Muscle of leg (tissue), 11 donors: ENCODE measurements around the gene ARHGEF3. TPM values are rescaled to one million over a fixed set of nuclear protein-coding genes. Genes with fewer than 3 reads are reported as not detected.

Experiments
- DNase-seq: peaks from one replicate; pipeline ENCODE4 v3.0.0; 2013
- H3K27ac ChIP-seq: one replicate; pipeline ENCODE4 v1.5.1; 2013; ENCODE audit warnings: mild to moderate bottlenecking, low read length, control low read depth
- H3K27me3 ChIP-seq: one replicate; pipeline ENCODE4 v1.6.1; 2013; ENCODE audit warnings: low read length; ENCODE audit not compliant: control insufficient read depth, insufficient read depth
- H3K36me3 ChIP-seq: one replicate; pipeline ENCODE4 v1.6.1; 2013; ENCODE audit warnings: low read length; ENCODE audit not compliant: control insufficient read depth, insufficient read depth
- H3K4me1 ChIP-seq: one replicate; pipeline ENCODE4 v1.6.1; 2013; ENCODE audit warnings: low read length; ENCODE audit not compliant: control insufficient read depth, insufficient read depth
- H3K4me3 ChIP-seq: one replicate; pipeline ENCODE4 v1.5.1; 2013; ENCODE audit warnings: low read length, control low read depth
- H3K9me3 ChIP-seq: replicated peaks from 2 replicates; pipeline ENCODE4 v1.6.1; 2013; ENCODE audit warnings: low read depth, low read length; ENCODE audit not compliant: control insufficient read depth
- WGBS: methylation state at CpG from one replicate; pipeline ENCODE4 v1.1.5; 2013; ENCODE audit warnings: missing lambda C conversion rate; ENCODE audit not compliant: insufficient coverage; 5-methylcytosine and 5-hydroxymethylcytosine counted together
- polyA plus RNA-seq, 8 donors: library from polyadenylated mRNA; unstranded; fragments of 120-200 nt; gene quantifications; one replicate each; pipeline versions ENCODE4 v1.2.1 to v1.2.3, GENCODE V29; 2013; ENCODE audit warnings: inconsistent platforms in 1 of 8, low replicate concordance in 1 of 8; ENCODE audit not compliant: insufficient read length in 8 of 8, insufficient read depth in 1 of 8
- total RNA-seq: library from RNA; stranded (reverse); fragments of 120-200 nt; gene quantifications from one replicate; pipeline ENCODE4 v1.2.4, GENCODE V29; 2013

The ARHGEF3 gene
- total and polyA plus RNA-seq, 9 donors, result 21.9 to 31.8 (median 25.6) TPM

GRCh38 chr3:56799251-56799882 is 2.4 kb downstream of the ARHGEF3 start:
- Histone ChIP-seq H3K4me3 (peak overlapping the region; percentile 10), H3K27me3 (no peaks in the 10 kb centered on the region), H3K4me1 (peaks cover 27% of the 10 kb centered on the region), H3K9me3 (no peaks in the 10 kb centered on the region), H3K27ac (no peak overlapping the region), H3K36me3 (no peaks in the 10 kb centered on the region)
- DNase-seq, result peak; percentile 80
- 50% methylated on average over 1 of the region's 7 CpGs for WGBS

- no peak for DNase-seq
- H3K4me1 ChIP-seq, result peaks cover 20% of the 10 kb centered on the region
- no peaks in the 10 kb centered on the region for H3K27me3 ChIP-seq
- H3K4me3 ChIP-seq, result no peak overlapping the region
- no peaks in the 10 kb centered on the region for H3K36me3 ChIP-seq
- WGBS, result 83% methylated on average over 1 of the region's 4 CpGs
- no peaks in the 10 kb centered on the region for H3K9me3 ChIP-seq
- H3K27ac ChIP-seq, result no peak overlapping the region
These were observed 4.8 kb downstream of the ARHGEF3 start for GRCh38 chr3:56796996-56797395.

GRCh38 chr3:56796202-56796601 is 5.5 kb downstream of the ARHGEF3 start:
- Histone ChIP-seq H3K36me3 (no peaks in the 10 kb centered on the region), H3K4me3 (no peak overlapping the region), H3K4me1 (peaks cover 14% of the 10 kb centered on the region), H3K27ac (no peak overlapping the region), H3K27me3 (no peaks in the 10 kb centered on the region), H3K9me3 (no peaks in the 10 kb centered on the region)
- no peak for DNase-seq
- WGBS, result 68% methylated on average over 4 of the region's 6 CpGs

- peaks cover 10% of the 10 kb centered on the region for H3K4me1 ChIP-seq
These were observed 5.9 kb downstream of the ARHGEF3 start for GRCh38 chr3:56795829-56796185.

GRCh38 chr3:56795097-56795828 is 6.5 kb downstream of the ARHGEF3 start:
- WGBS, result 76% methylated on average over 3 of the region's 7 CpGs
- no peak overlapping the region for H3K27ac ChIP-seq
- no peak overlapping the region for H3K4me3 ChIP-seq
- no peaks in the 10 kb centered on the region for H3K36me3 ChIP-seq
- no peaks in the 10 kb centered on the region for H3K9me3 ChIP-seq
- no peak for DNase-seq
- H3K4me1 ChIP-seq, result peaks cover 5% of the 10 kb centered on the region
- H3K27me3 ChIP-seq, result no peaks in the 10 kb centered on the region

More at GRCh38 chr3:56795829-56796185, 5.9 kb downstream of the ARHGEF3 start:
- H3K36me3 ChIP-seq, result no peaks in the 10 kb centered on the region
- H3K27ac ChIP-seq, result no peak overlapping the region
- 74% methylated on average over 4 of the region's 6 CpGs for WGBS
- H3K27me3 ChIP-seq, result no peaks in the 10 kb centered on the region
- no peak overlapping the region for H3K4me3 ChIP-seq
- DNase-seq, result no peak
- H3K9me3 ChIP-seq, result no peaks in the 10 kb centered on the region

- no peaks in the 10 kb centered on the region for H3K36me3 ChIP-seq
- H3K4me1 ChIP-seq, result peaks cover 3% of the 10 kb centered on the region
- H3K9me3 ChIP-seq, result no peaks in the 10 kb centered on the region
- H3K4me3 ChIP-seq, result no peak overlapping the region
- no peaks in the 10 kb centered on the region for H3K27me3 ChIP-seq
- H3K27ac ChIP-seq, result no peak overlapping the region
- no peak for DNase-seq
- no CpG with 5 or more reads among the region's 1 CpG for WGBS
These were observed 9.6 kb downstream of the ARHGEF3 start for GRCh38 chr3:56792193-56792592.

- no peak overlapping the region for H3K4me3 ChIP-seq
- 89% methylated on average over 6 of the region's 6 CpGs for WGBS
These were observed 11.5 kb downstream of the ARHGEF3 start for GRCh38 chr3:56790016-56790821.

GRCh38 chr3:56789076-56789475 is 12.7 kb downstream of the ARHGEF3 start:
- no peaks in the 10 kb centered on the region for H3K27me3 ChIP-seq
- H3K4me3 ChIP-seq, result no peak overlapping the region
- no CpG with 5 or more reads among the region's 3 CpGs for WGBS
- DNase-seq, result no peak
- H3K36me3 ChIP-seq, result no peaks in the 10 kb centered on the region
- H3K4me1 ChIP-seq, result peaks cover 7% of the 10 kb centered on the region
- no peaks in the 10 kb centered on the region for H3K9me3 ChIP-seq
- no peak overlapping the region for H3K27ac ChIP-seq

More at GRCh38 chr3:56790016-56790821, 11.5 kb downstream of the ARHGEF3 start:
- Histone ChIP-seq H3K4me1 (peaks cover 3% of the 10 kb centered on the region), H3K27ac (no peak overlapping the region), H3K27me3 (no peaks in the 10 kb centered on the region), H3K36me3 (no peaks in the 10 kb centered on the region), H3K9me3 (no peaks in the 10 kb centered on the region)
- no peak for DNase-seq

- Histone ChIP-seq H3K27ac (no peak overlapping the region), H3K27me3 (no peaks in the 10 kb centered on the region), H3K4me3 (no peak overlapping the region), H3K4me1 (peaks cover 11% of the 10 kb centered on the region), H3K36me3 (no peaks in the 10 kb centered on the region), H3K9me3 (no peaks in the 10 kb centered on the region)
- 67% methylated on average over 1 of the region's 2 CpGs for WGBS
- DNase-seq, result no peak
These were observed 13.2 kb downstream of the ARHGEF3 start for GRCh38 chr3:56788521-56788920.

- H3K9me3 ChIP-seq, result no peaks in the 10 kb centered on the region
- DNase-seq, result no peak
- no peaks in the 10 kb centered on the region for H3K27me3 ChIP-seq
- H3K36me3 ChIP-seq, result no peaks in the 10 kb centered on the region
- H3K4me1 ChIP-seq, result peaks cover 18% of the 10 kb centered on the region
- H3K4me3 ChIP-seq, result no peak overlapping the region
- WGBS, result 88% methylated on average over 3 of the region's 6 CpGs
- H3K27ac ChIP-seq, result no peak overlapping the region
These were observed 13.9 kb downstream of the ARHGEF3 start for GRCh38 chr3:56787784-56788256.
